GM23338 (cell line): ENCODE results near the gene MICAL2. TPM values are rescaled to one million over a fixed set of nuclear protein-coding genes. Genes with fewer than 3 reads are reported as not detected.

Experiments used
- ATAC-seq: fragments of 200-7000 bp; cut with Tn5 transposase; 3 replicates; pipeline ENCODE4 v1.9.1; 2020
- DNase-seq: peaks from one replicate; pipeline ENCODE4 v3.0.0-alpha.2; 2015; ENCODE audit warnings: low spot score
- H2AFZ ChIP-seq: fragments of 200-600 bp; sonication (generic); 2 replicates; pipeline ENCODE4 v1.8.0; 2016; ENCODE audit warnings: antibody characterized with exemption, mild to moderate bottlenecking, moderate library complexity
- H3F3A ChIP-seq: fragments of 200-600 bp; sonication (generic); replicated peaks from 2 replicates; pipeline ENCODE4 v1.8.0; 2017; ENCODE audit warnings: antibody characterized with exemption, mixed run types, low read depth
- H3K27ac ChIP-seq: fragments of 200-600 bp; sonication (generic); 2 replicates; pipeline ENCODE4 v1.6.1; 2016; ENCODE audit warnings: low read depth
- H3K27me3 ChIP-seq: fragments of 200-600 bp; sonication (generic); 2 replicates; pipeline ENCODE4 v1.8.0; 2016; ENCODE audit warnings: mild to moderate bottlenecking, mixed run types, moderate library complexity; ENCODE audit not compliant: insufficient read depth
- H3K36me3 ChIP-seq: fragments of 200-600 bp; sonication (generic); 2 replicates; pipeline ENCODE4 v1.8.0; 2016; ENCODE audit warnings: mild to moderate bottlenecking; ENCODE audit not compliant: insufficient read depth
- H3K4me1 ChIP-seq: fragments of 200-600 bp; sonication (generic); 2 replicates; pipeline ENCODE4 v1.8.0; 2016; ENCODE audit warnings: mild to moderate bottlenecking, moderate library complexity; ENCODE audit not compliant: insufficient read depth
- H3K4me2 ChIP-seq: fragments of 200-600 bp; sonication (generic); 2 replicates; pipeline ENCODE4 v1.7.1; 2017; ENCODE audit warnings: mixed run types
- H3K4me3 ChIP-seq: fragments of 200-600 bp; sonication (generic); 2 replicates; pipeline ENCODE4 v1.6.1; 2016; ENCODE audit warnings: mixed run types
- H3K79me2 ChIP-seq: fragments of 200-600 bp; sonication (generic); replicated peaks from 2 replicates; pipeline ENCODE4 v1.8.0; 2017; ENCODE audit warnings: mild to moderate bottlenecking; ENCODE audit not compliant: insufficient read depth
- H3K9me2 ChIP-seq: fragments of 200-600 bp; sonication (generic); 2 replicates; pipeline ENCODE4 v1.8.0; 2017; ENCODE audit not compliant: insufficient read depth
- H4K20me1 ChIP-seq: fragments of 200-600 bp; sonication (generic); replicated peaks from 2 replicates; pipeline ENCODE4 v1.8.0; 2017; ENCODE audit warnings: mild to moderate bottlenecking; ENCODE audit not compliant: insufficient read depth
- H3K27ac Mint-ChIP-seq: 2 replicates; pipeline ENCODE4 v1.8.0; 2020; ENCODE audit warnings: inconsistent platforms, mild to moderate bottlenecking, moderate library complexity, mixed read lengths
- H3K27me3 Mint-ChIP-seq: 3 replicates; pipeline ENCODE4 v1.8.0; 2022; ENCODE audit warnings: low read depth, mild to moderate bottlenecking, moderate library complexity, mixed read lengths, inconsistent platforms; ENCODE audit not compliant: insufficient read depth, poor library complexity
- H3K36me3 Mint-ChIP-seq: 3 replicates; pipeline ENCODE4 v1.8.0; 2021; ENCODE audit warnings: low read depth, mild to moderate bottlenecking, inconsistent platforms, moderate library complexity, mixed read lengths
- H3K4me1 Mint-ChIP-seq: 3 replicates; pipeline ENCODE4 v1.8.0; 2020; ENCODE audit warnings: mild to moderate bottlenecking, inconsistent platforms, mixed read lengths
- H3K4me3 Mint-ChIP-seq: 3 replicates; pipeline ENCODE4 v1.8.0; 2021; ENCODE audit warnings: moderate library complexity, mild to moderate bottlenecking, inconsistent platforms, mixed read lengths
- H3K9me3 Mint-ChIP-seq: 3 replicates; pipeline ENCODE4 v1.8.0; 2020; ENCODE audit warnings: moderate library complexity, mild to moderate bottlenecking, inconsistent platforms, mixed read lengths
- CREB1 ChIP-seq: fragments of 250-450 bp; sonication (Bioruptor Pico); IDR thresholded peaks from 2 replicates; pipeline ENCODE4 v1.5.0; 2020; ENCODE audit warnings: low read depth, mild to moderate bottlenecking, moderate library complexity
- ETS1 ChIP-seq: IDR thresholded peaks from 2 replicates; pipeline ENCODE4 v1.6.1; 2016; ENCODE audit warnings: antibody characterized with exemption
- EZH2phosphoT487 ChIP-seq: fragments of 200-600 bp; sonication (generic); IDR thresholded peaks from one replicate; pipeline ENCODE4 v1.8.1; 2018; ENCODE audit warnings: antibody characterized with exemption; ENCODE audit not compliant: unreplicated experiment
- JUNB ChIP-seq: IDR thresholded peaks from one replicate; pipeline ENCODE4 v1.6.1; 2016; ENCODE audit warnings: antibody characterized with exemption; ENCODE audit not compliant: unreplicated experiment
- NANOG ChIP-seq: IDR thresholded peaks from 2 replicates; pipeline ENCODE4 v1.6.1; 2016; ENCODE audit warnings: antibody characterized with exemption, borderline replicate concordance
- POLR2AphosphoS5 ChIP-seq: IDR thresholded peaks from 2 replicates; pipeline ENCODE4 v1.6.1; 2016; ENCODE audit warnings: antibody characterized with exemption, low read depth
- REST ChIP-seq: IDR thresholded peaks from one replicate; pipeline ENCODE4 v1.6.1; 2018; ENCODE audit warnings: antibody characterized with exemption; ENCODE audit not compliant: unreplicated experiment
- STAT1 ChIP-seq: IDR thresholded peaks from one replicate; pipeline ENCODE4 v1.6.1; 2016; ENCODE audit warnings: antibody characterized with exemption; ENCODE audit not compliant: unreplicated experiment
- ZNF114 ChIP-seq: fragments of 250-450 bp; sonication (Bioruptor Pico); IDR thresholded peaks from 2 replicates; pipeline ENCODE4 v1.5.0; 2020; ENCODE audit warnings: mild to moderate bottlenecking, moderate library complexity
- ZNF462 ChIP-seq: fragments of 250-450 bp; sonication (Bioruptor Pico); IDR thresholded peaks from 2 replicates; pipeline ENCODE4 v1.5.0; 2020; ENCODE audit warnings: mild to moderate bottlenecking, moderate library complexity
- polyA plus RNA-seq: library from polyadenylated mRNA; unstranded; fragments of >200 nt; fragmentation: Nextera tagmentation; extraction: Ambion mirVana; gene quantifications from 2 replicates; pipeline ENCODE4 v1.2.1, GENCODE V29; 2016
- total RNA-seq: library from RNA; depleted of rRNA; stranded (reverse); fragments of >200 nt; shearing (Covaris generic); gene quantifications from 2 replicates; pipeline ENCODE4 v1.2.3, GENCODE V29; 2014

MICAL2 gene
- total and polyA plus RNA-seq, 2 experiments from 2014 or later: 0.66 to 1.4 TPM

GRCh38 chr11:12117200-12117599 lies 6.8 kb downstream of the MICAL2 start (continued):
- TF ChIP-seq ZNF462: no peak
- no peak for TF ChIP-seq POLR2AphosphoS5

GRCh38 chr11:12117611-12118010 lies 7.2 kb downstream of the MICAL2 start:
- H3K4me3 Mint-ChIP-seq: no peak overlapping the region
- H3K4me1 Mint-ChIP-seq: peaks cover 7% of the 10 kb centered on the region
- DNase-seq (no peak), ATAC-seq (no peak)
- Histone ChIP-seq H3K36me3 (no peaks in the 10 kb centered on the region), H3F3A (no peaks in the 10 kb centered on the region), H3K4me2 (no peak overlapping the region), H3K79me2 (no peaks in the 10 kb centered on the region), H3K9me2 (no peaks in the 10 kb centered on the region), H2AFZ (no peak overlapping the region), H3K27ac (no peak overlapping the region), H3K4me1 (no peaks in the 10 kb centered on the region), H3K4me3 (no peak overlapping the region), H4K20me1 (no peaks in the 10 kb centered on the region), H3K27me3 (peaks cover 5% of the 10 kb centered on the region; the same call in 1 of the 2 replicates)
- TF ChIP-seq REST (no peak), ETS1 (no peak), EZH2phosphoT487 (no peak), ZNF114 (CRISPR knock-in tag) (no peak), STAT1 (no peak), JUNB (no peak), NANOG (no peak), CREB1 (CRISPR knock-in tag) (no peak)
- H3K9me3 Mint-ChIP-seq: no peaks in the 10 kb centered on the region
- H3K27ac Mint-ChIP-seq: no peak overlapping the region; the same call in 1 of the 2 replicates
- no peaks in the 10 kb centered on the region; the same call in 2 of the 3 replicates for H3K36me3 Mint-ChIP-seq
- peaks cover 10% of the 10 kb centered on the region for H3K27me3 Mint-ChIP-seq
